Omental fat pad (tissue), 4 donors: ENCODE measurements around the gene ERLIN1. TPM values are rescaled to one million over a fixed set of nuclear protein-coding genes. Genes with fewer than 3 reads are reported as not detected.

Experiments used
- ATAC-seq: fragments of 150-250 bp; one replicate; pipeline ENCODE4 v1.9.1; 2016; ENCODE audit warnings: mild to moderate bottlenecking, moderate library complexity; ENCODE audit not compliant: low FRiP score
- DNase-seq: peaks from one replicate; pipeline ENCODE4 v3.0.0-alpha.2; 2019; ENCODE audit warnings: low spot score
- total RNA-seq, 4 donors: library from RNA; depleted of rRNA; stranded (reverse); fragments of >200 nt; gene quantifications; one replicate each; pipeline ENCODE4 v1.1.0, GENCODE V29; 2016
- TF ChIP-seq, protein P1 (sequence below), 3 donors: fragments of 450-650 bp; IDR thresholded peaks; one replicate each; pipeline ENCODE4 v1.5.1; 2016 to 2017; ENCODE audit warnings: antibody characterized with exemption in 3 of 3, mild to moderate bottlenecking in 3 of 3, moderate library complexity in 2 of 3

ERLIN1 gene
- total RNA-seq, 4 donors from 2014 or later = 31.7 to 35.5 (median 33.1) TPM

- no peak for ATAC-seq
- TF ChIP-seq, protein P1, sequence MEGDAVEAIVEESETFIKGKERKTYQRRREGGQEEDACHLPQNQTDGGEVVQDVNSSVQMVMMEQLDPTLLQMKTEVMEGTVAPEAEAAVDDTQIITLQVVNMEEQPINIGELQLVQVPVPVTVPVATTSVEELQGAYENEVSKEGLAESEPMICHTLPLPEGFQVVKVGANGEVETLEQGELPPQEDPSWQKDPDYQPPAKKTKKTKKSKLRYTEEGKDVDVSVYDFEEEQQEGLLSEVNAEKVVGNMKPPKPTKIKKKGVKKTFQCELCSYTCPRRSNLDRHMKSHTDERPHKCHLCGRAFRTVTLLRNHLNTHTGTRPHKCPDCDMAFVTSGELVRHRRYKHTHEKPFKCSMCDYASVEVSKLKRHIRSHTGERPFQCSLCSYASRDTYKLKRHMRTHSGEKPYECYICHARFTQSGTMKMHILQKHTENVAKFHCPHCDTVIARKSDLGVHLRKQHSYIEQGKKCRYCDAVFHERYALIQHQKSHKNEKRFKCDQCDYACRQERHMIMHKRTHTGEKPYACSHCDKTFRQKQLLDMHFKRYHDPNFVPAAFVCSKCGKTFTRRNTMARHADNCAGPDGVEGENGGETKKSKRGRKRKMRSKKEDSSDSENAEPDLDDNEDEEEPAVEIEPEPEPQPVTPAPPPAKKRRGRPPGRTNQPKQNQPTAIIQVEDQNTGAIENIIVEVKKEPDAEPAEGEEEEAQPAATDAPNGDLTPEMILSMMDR (IDR thresholded peaks at IDR 0.05) = no peak
- no peak for DNase-seq
Observed at GRCh38 chr10:100138921-100139496, 46.8 kb downstream of the ERLIN1 start.

- TF ChIP-seq, protein P1 (IDR thresholded peaks at IDR 0.05) = no peak
- ATAC-seq (no peak), DNase-seq (no peak)
Observed at GRCh38 chr10:100135486-100135885, 50.3 kb downstream of the ERLIN1 start.

GRCh38 chr10:100133801-100134200, 52.0 kb downstream of the ERLIN1 start:
- TF ChIP-seq, protein P1 (IDR thresholded peaks at IDR 0.05) = no peak
- no peak for ATAC-seq
- no peak for DNase-seq

DNA sequence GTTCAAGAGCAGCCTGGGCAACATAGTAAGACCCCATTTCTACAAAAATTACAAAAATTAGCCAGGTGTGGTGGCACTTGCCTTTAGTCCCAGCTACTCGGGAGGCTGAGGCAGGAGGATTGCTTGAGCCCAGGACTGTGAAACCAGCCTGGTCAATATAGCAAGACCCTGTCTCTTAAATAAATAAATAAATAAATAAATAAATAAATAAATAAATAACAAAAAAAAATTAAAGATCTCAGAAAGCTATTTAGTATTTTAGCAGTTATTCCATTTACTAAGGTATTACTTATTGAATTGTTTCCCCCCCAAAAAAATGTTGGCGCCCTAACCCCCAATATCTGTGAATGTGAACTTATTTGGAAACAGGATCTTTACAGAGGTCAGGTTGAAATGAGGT, 53.4 kb downstream of the ERLIN1 start:
- TF ChIP-seq, protein P1 (IDR thresholded peaks at IDR 0.05) = no peak
- DNase-seq = no peak
- ATAC-seq = no peak

DNA sequence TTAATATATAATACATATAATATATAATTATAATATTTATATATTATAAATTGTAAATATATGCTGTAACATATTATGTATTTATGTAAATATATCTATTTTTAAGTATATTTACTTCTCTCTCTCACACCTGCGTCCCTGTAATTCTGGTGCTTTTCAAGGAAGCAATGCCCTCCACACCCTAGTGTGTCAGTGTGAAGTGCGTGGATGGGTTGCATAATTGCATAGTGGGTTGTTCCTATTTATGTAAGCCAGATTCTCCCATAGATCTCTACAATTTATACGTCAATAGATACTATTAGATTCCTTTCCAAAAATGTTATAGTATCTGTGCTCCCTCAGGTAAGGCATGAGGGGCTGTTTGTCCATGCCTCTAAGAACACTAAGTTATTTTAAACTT, 54.3 kb downstream of the ERLIN1 start:
- TF ChIP-seq, protein P1 (IDR thresholded peaks at IDR 0.05) = no peak
- no peak for ATAC-seq
- DNase-seq = no peak

DNA sequence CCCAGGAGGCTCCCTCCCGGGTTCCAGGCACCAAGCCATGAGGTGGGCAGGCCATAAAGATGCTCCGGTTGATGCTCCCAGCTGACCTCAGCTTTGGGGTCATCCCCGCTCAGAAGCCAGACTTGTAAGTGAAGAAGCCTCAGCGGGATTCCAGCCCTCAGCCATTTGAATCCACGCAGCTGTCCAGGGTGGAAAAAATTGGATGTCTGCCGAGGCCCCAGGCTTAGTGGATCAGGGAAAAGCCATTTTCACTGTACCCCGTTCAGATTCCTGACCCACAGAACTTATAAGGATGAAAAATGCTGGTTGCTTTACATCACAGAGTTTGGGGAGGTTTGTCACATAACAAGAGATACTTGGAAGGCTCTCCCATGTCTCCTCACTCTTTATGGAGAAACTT, 55.0 kb downstream of the ERLIN1 start:
- DNase-seq (no peak), ATAC-seq (no peak)
- TF ChIP-seq, protein P1 (IDR thresholded peaks at IDR 0.05) = no peak

- peak; percentile 44 for ATAC-seq
- TF ChIP-seq, protein P1 (IDR thresholded peaks at IDR 0.05) = no peak
- DNase-seq = no peak
Observed at GRCh38 chr10:100129424-100129823, 56.4 kb downstream of the ERLIN1 start.
